ENCODE results near the gene CIZ1. TPM values are rescaled to one million over a fixed set of nuclear protein-coding genes. Genes with fewer than 3 reads are reported as not detected.

Gene CIZ1
- total and polyA plus RNA-seq, 9 of the 15 experiments (the other 6 are each of a cell fraction or from before 2014, with no cell fraction given) = 6.6 to 329 (median 87.8) TPM

GRCh38 chr9:128191406-128192046 is at the start of gene CIZ1 (continued):
- TF ChIP-seq, protein P1, sequence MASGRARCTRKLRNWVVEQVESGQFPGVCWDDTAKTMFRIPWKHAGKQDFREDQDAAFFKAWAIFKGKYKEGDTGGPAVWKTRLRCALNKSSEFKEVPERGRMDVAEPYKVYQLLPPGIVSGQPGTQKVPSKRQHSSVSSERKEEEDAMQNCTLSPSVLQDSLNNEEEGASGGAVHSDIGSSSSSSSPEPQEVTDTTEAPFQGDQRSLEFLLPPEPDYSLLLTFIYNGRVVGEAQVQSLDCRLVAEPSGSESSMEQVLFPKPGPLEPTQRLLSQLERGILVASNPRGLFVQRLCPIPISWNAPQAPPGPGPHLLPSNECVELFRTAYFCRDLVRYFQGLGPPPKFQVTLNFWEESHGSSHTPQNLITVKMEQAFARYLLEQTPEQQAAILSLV (tag; IDR thresholded peaks at IDR 0.05) = no peak
- TF ChIP-seq NFE2L1 (tag; IDR thresholded peaks at IDR 0.05; ENCODE audit: borderline replicate concordance, low read depth) = no peak
- TF ChIP-seq, protein P2, sequence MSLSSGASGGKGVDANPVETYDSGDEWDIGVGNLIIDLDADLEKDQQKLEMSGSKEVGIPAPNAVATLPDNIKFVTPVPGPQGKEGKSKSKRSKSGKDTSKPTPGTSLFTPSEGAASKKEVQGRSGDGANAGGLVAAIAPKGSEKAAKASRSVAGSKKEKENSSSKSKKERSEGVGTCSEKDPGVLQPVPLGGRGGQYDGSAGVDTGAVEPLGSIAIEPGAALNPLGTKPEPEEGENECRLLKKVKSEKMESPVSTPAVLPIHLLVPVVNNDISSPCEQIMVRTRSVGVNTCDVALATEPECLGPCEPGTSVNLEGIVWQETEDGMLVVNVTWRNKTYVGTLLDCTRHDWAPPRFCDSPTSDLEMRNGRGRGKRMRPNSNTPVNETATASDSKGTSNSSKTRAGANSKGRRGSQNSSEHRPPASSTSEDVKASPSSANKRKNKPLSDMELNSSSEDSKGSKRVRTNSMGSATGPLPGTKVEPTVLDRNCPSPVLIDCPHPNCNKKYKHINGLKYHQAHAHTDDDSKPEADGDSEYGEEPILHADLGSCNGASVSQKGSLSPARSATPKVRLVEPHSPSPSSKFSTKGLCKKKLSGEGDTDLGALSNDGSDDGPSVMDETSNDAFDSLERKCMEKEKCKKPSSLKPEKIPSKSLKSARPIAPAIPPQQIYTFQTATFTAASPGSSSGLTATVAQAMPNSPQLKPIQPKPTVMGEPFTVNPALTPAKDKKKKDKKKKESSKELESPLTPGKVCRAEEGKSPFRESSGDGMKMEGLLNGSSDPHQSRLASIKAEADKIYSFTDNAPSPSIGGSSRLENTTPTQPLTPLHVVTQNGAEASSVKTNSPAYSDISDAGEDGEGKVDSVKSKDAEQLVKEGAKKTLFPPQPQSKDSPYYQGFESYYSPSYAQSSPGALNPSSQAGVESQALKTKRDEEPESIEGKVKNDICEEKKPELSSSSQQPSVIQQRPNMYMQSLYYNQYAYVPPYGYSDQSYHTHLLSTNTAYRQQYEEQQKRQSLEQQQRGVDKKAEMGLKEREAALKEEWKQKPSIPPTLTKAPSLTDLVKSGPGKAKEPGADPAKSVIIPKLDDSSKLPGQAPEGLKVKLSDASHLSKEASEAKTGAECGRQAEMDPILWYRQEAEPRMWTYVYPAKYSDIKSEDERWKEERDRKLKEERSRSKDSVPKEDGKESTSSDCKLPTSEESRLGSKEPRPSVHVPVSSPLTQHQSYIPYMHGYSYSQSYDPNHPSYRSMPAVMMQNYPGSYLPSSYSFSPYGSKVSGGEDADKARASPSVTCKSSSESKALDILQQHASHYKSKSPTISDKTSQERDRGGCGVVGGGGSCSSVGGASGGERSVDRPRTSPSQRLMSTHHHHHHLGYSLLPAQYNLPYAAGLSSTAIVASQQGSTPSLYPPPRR (CRISPR knock-in tag; IDR thresholded peaks at IDR 0.05; ENCODE audit: borderline replicate concordance) = no peak
- no peak for TF ChIP-seq KAT7 (CRISPR knock-in tag; IDR thresholded peaks at IDR 0.05; ENCODE audit: borderline replicate concordance)
- TF ChIP-seq, protein P3, sequence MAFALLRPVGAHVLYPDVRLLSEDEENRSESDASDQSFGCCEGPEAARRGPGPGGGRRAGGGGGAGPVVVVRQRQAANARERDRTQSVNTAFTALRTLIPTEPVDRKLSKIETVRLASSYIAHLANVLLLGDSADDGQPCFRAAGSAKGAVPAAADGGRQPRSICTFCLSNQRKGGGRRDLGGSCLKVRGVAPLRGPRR (CRISPR knock-in tag; IDR thresholded peaks at IDR 0.05) = 0 out of 2 replicates have a peak, but pooled peaks have one; percentile 42
- TF ChIP-seq NFYB (IDR thresholded peaks at IDR 0.05; ENCODE audit: extremely low read depth, insufficient read length) = no peak
- no peak for TF ChIP-seq XRCC5 (IDR thresholded peaks at IDR 0.05; ENCODE audit: low read depth, low read length)
- no peak for TF ChIP-seq STAT5A (IDR thresholded peaks at IDR 0.05; ENCODE audit: borderline replicate concordance, low read length)
- TF ChIP-seq FOXK1 (CRISPR knock-in tag; IDR thresholded peaks at IDR 0.05; ENCODE audit: borderline replicate concordance) = no peak
- TF ChIP-seq HIVEP1 (CRISPR knock-in tag; IDR thresholded peaks at IDR 0.05) = 0 out of 2 replicates have a peak, but pooled peaks have one; percentile 20
- peak; percentile 97 for TF ChIP-seq CAMTA2 (CRISPR knock-in tag; conservative IDR thresholded peaks at IDR 0.05)
- no peak for TF ChIP-seq HDAC3 (IDR thresholded peaks at IDR 0.05; ENCODE audit: borderline replicate concordance, partially characterized antibody)
- TF ChIP-seq TCFL5 (CRISPR knock-in tag; conservative IDR thresholded peaks at IDR 0.05) = no peak
- TF ChIP-seq SRSF3 (IDR thresholded peaks at IDR 0.05; ENCODE audit: insufficient read depth, low read length) = no peak
- peak; percentile 16; the same call in 1 of the 2 replicates for TF ChIP-seq OTX1 (CRISPR knock-in tag; IDR thresholded peaks at IDR 0.05)
- no peak for TF ChIP-seq SMARCA4 (IDR thresholded peaks at IDR 0.05)
- TF ChIP-seq E2F8 (IDR thresholded peaks at IDR 0.05; ENCODE audit: low read depth, partially characterized antibody) = no peak
- TF ChIP-seq ZNF668 (CRISPR knock-in tag; IDR thresholded peaks at IDR 0.05) = no peak
- TF ChIP-seq ZNF384 (IDR thresholded peaks at IDR 0.05; ENCODE audit: low read depth, low read length) = peak; percentile 54; the same call in 1 of the 2 replicates
- TF ChIP-seq BRD4 (IDR thresholded peaks at IDR 0.05) = peak; percentile 77; the same call in 1 of the 2 replicates

All from K562 (cell line).